HepG2 (cell line): ENCODE measurements around the gene ZNF71. TPM values are rescaled to one million over a fixed set of nuclear protein-coding genes. Genes with fewer than 3 reads are reported as not detected.

Experiments used
- ATAC-seq: fragments of 200-7000 bp; cut with Tn5 transposase; 3 replicates; pipeline ENCODE4 v1.9.1; 2020; ENCODE audit warnings: mild to moderate bottlenecking, moderate library complexity
- BruUV-seq: library from RNA; stranded (reverse); fragments of 400-500 nt; replicated peaks from 2 replicates; lab custom pipeline; 2021; lab: Mats Ljungman, UMichigan
- CTCF ChIA-PET: fragments of 300-600 bp; formaldehyde crosslinking; extraction: SDS; loops from one replicate; lab custom pipeline; 2021; ENCODE audit warnings: low total read pairs, inconsistent platforms, low intra/inter-chr PET ratio; lab: Yijun Ruan, JAX
- POLR2A ChIA-PET: fragments of 350-600 bp; sonication (Branson Sonifier 250); formaldehyde crosslinking; loops from one replicate; lab custom pipeline; 2020; ENCODE audit warnings: antibody characterized with exemption, inconsistent platforms; lab: Yijun Ruan, JAX
- DNase-seq: peaks from one replicate; pipeline ENCODE4 v3.0.0-alpha.2; 2015; ENCODE audit warnings: low spot score
- FAIRE-seq: peaks from 3 replicates; lab custom pipeline; 2011; peaks lifted over from hg19 to GRCh38; lab: Jason Lieb, UNC
- H2AFZ ChIP-seq: one replicate; pipeline ENCODE4 v1.6.1; 2011; ENCODE audit warnings: low read length, inconsistent platforms
- H3K27ac ChIP-seq: fragments of 300-600 bp; 3 replicates; pipeline ENCODE4 v1.8.0; 2011; ENCODE audit warnings: mixed run types, mild to moderate bottlenecking, mixed read lengths, low read length, inconsistent platforms; ENCODE audit not compliant: insufficient read depth; ENCODE audit errors: extremely low read length
- H3K27me3 ChIP-seq, 2 experiments: fragments of 200-600 bp in 1 of 2; 2 replicates in 1 of 2; 3 replicates in 1 of 2; pipeline versions ENCODE4 v1.6.0 to v1.8.0; 2011; ENCODE audit warnings: low read length in 2 of 2, mild to moderate bottlenecking in 2 of 2, moderate library complexity in 2 of 2, inconsistent platforms in 1 of 2; ENCODE audit not compliant: insufficient read depth in 2 of 2, control insufficient read depth in 1 of 2
- H3K36me3 ChIP-seq, 2 experiments: fragments of 200-600 bp in 1 of 2; replicated peaks in 1 of 2; 2 replicates in 1 of 2; 3 replicates in 1 of 2; pipeline versions ENCODE4 v1.5.1 to v1.8.0; 2011; ENCODE audit warnings: low read length in 2 of 2, inconsistent platforms in 1 of 2; ENCODE audit not compliant: insufficient read depth in 2 of 2, control insufficient read depth in 1 of 2
- H3K4me1 ChIP-seq: 2 replicates; pipeline ENCODE4 v1.5.1; 2012; ENCODE audit warnings: low read length, inconsistent platforms; ENCODE audit not compliant: insufficient read depth
- H3K4me2 ChIP-seq: 2 replicates; pipeline ENCODE4 v1.6.0; 2011; ENCODE audit warnings: low read depth, low read length, inconsistent platforms
- H3K4me3 ChIP-seq, 3 experiments: fragments of 200-600 bp in 1 of 3; sonication (generic), shearing (Covaris generic) in 1 of 3; replicated peaks in 1 of 3; 2 replicates each; pipeline ENCODE4 v1.5.1; 2011 to 2016; ENCODE audit warnings: low read length in 3 of 3, inconsistent platforms in 2 of 3, low read depth in 2 of 3, mild to moderate bottlenecking in 2 of 3, control low read depth in 1 of 3, mixed read lengths in 1 of 3; ENCODE audit not compliant: insufficient read depth in 1 of 3
- H3K79me2 ChIP-seq: one replicate; pipeline ENCODE4 v1.6.1; 2011; ENCODE audit warnings: low read length, inconsistent platforms; ENCODE audit not compliant: insufficient read depth
- H3K9ac ChIP-seq: 2 replicates; pipeline ENCODE4 v1.6.0; 2011; ENCODE audit warnings: mild to moderate bottlenecking, low read depth, low read length, inconsistent platforms; ENCODE audit not compliant: insufficient read depth
- H3K9me3 ChIP-seq: 2 replicates; pipeline ENCODE4 v1.5.1; 2012; ENCODE audit warnings: mild to moderate bottlenecking, low read length
- H4K20me1 ChIP-seq: 2 replicates; pipeline ENCODE4 v1.6.0; 2011; ENCODE audit warnings: inconsistent platforms, mild to moderate bottlenecking, low read length, moderate library complexity; ENCODE audit not compliant: insufficient read depth
- ARNT ChIP-seq: fragments of 450-650 bp; IDR thresholded peaks from 2 replicates; pipeline ENCODE4 v1.6.1; 2017
- BRD4 ChIP-seq: sonication (generic); formaldehyde crosslinking; IDR thresholded peaks from 2 replicates; pipeline ENCODE4 v1.4.0; 2020; ENCODE audit warnings: missing genetic modification reagents
- CREM ChIP-seq, 2 experiments: sonication (generic) in 1 of 2; formaldehyde crosslinking in 1 of 2; IDR thresholded peaks; 2 replicates each; pipeline versions ENCODE4 v1.4.0 to v1.6.1; 2016 to 2020; ENCODE audit warnings: antibody characterized with exemption in 1 of 2, mild to moderate bottlenecking in 1 of 2, missing genetic modification reagents in 1 of 2
- FOXJ3 ChIP-seq: sonication (generic); formaldehyde crosslinking; IDR thresholded peaks from 2 replicates; pipeline ENCODE4 v1.4.0; 2020; ENCODE audit warnings: missing genetic modification reagents, mild to moderate bottlenecking, borderline replicate concordance
- IKZF4 ChIP-seq: sonication (generic); formaldehyde crosslinking; IDR thresholded peaks from 2 replicates; pipeline ENCODE4 v1.5.1; 2020; ENCODE audit warnings: borderline replicate concordance, mild to moderate bottlenecking, low read depth, missing genetic modification reagents; ENCODE audit errors: not compliant biosample characterization
- MBNL3 ChIP-seq: fragments of 250-450 bp; sonication (Bioruptor Pico); conservative IDR thresholded peaks from 2 replicates; pipeline ENCODE4 v1.8.0; 2022; ENCODE audit warnings: mild to moderate bottlenecking, inconsistent platforms
- MNT ChIP-seq: fragments of 450-650 bp; IDR thresholded peaks from 2 replicates; pipeline ENCODE4 v1.6.1; 2016
- NKX3-1 ChIP-seq: sonication (generic); formaldehyde crosslinking; IDR thresholded peaks from 2 replicates; pipeline ENCODE4 v1.5.0; 2020; ENCODE audit warnings: missing genetic modification reagents
- PAWR ChIP-seq: sonication (generic); formaldehyde crosslinking; IDR thresholded peaks from 2 replicates; pipeline ENCODE4 v1.4.0; 2020; ENCODE audit warnings: missing genetic modification reagents, mild to moderate bottlenecking, borderline replicate concordance
- TCF7L2 ChIP-seq: IDR thresholded peaks from 2 replicates; pipeline ENCODE4 v1.6.1; 2011; ENCODE audit warnings: mild to moderate bottlenecking, low read depth, low read length, moderate library complexity
- U2AF2 ChIP-seq: fragments of 200-400 bp; formaldehyde crosslinking; IDR thresholded peaks from 2 replicates; pipeline ENCODE4 v1.6.1; 2017; ENCODE audit warnings: low read depth, mild to moderate bottlenecking, low read length
- ZBTB20 ChIP-seq: sonication (generic); formaldehyde crosslinking; IDR thresholded peaks from 2 replicates; pipeline ENCODE4 v1.8.1; 2023; ENCODE audit warnings: missing genetic modification reagents, low read depth, mild to moderate bottlenecking, borderline replicate concordance
- ZBTB3 ChIP-seq: sonication (generic); formaldehyde crosslinking; IDR thresholded peaks from 2 replicates; pipeline ENCODE4 v1.4.0; 2020; ENCODE audit warnings: low read depth, mild to moderate bottlenecking, moderate library complexity, missing genetic modification reagents, borderline replicate concordance
- ZFAT ChIP-seq: sonication (generic); formaldehyde crosslinking; conservative IDR thresholded peaks from 2 replicates; pipeline ENCODE4 v1.8.1; 2023; ENCODE audit warnings: missing genetic modification reagents, inconsistent platforms
- ZNF10 ChIP-seq: sonication (generic); formaldehyde crosslinking; IDR thresholded peaks from 2 replicates; pipeline ENCODE4 v1.4.0; 2020; ENCODE audit warnings: mild to moderate bottlenecking, low read depth, missing genetic modification reagents, borderline replicate concordance
- ZNF121 ChIP-seq: sonication (generic); formaldehyde crosslinking; IDR thresholded peaks from 2 replicates; pipeline ENCODE4 v1.5.0; 2020; ENCODE audit warnings: mild to moderate bottlenecking, missing genetic modification reagents
- ZNF572 ChIP-seq: sonication (generic); formaldehyde crosslinking; IDR thresholded peaks from 2 replicates; pipeline ENCODE4 v1.5.1; 2020; ENCODE audit warnings: mild to moderate bottlenecking, missing genetic modification reagents
- WGBS: methylation state at CpG from one replicate; pipeline ENCODE4 v1.1.6; 2017; ENCODE audit warnings: low lambda C conversion rate; 5-methylcytosine and 5-hydroxymethylcytosine counted together
- in situ Hi-C: cut with HindIII; loops from 2 replicates; pipeline ENCODE4 v1.10.0; 2017; ENCODE audit warnings: low pct_unique_long_range_greater_than_20kb; ENCODE audit not compliant: extremely low pct_ligation_motif_present
- intact Hi-C: fragments of 100-400 bp; cut with micrococcal nuclease; formaldehyde crosslinking; loops from one replicate; pipeline ENCODE4 v1.10.0; 2022; ENCODE audit not compliant: unreplicated experiment
- polyA plus RNA-seq, 8 experiments: library from polyadenylated mRNA; depleted of rRNA in 3 of 8; stranded (reverse) in 7 of 8; unstranded in 1 of 8; fragments of >200 nt; fragmentation: Illumina TruSeq in 4 of 8; extraction: Trizol in 4 of 8; gene quantifications; 2 replicates each; pipeline versions ENCODE4 v1.2.1 to v1.2.3, GENCODE V29; 2011 to 2016; ENCODE audit warnings: low read depth in 4 of 8, missing spikeins in 1 of 8, mixed read lengths in 1 of 8; ENCODE audit not compliant: insufficient read depth in 1 of 8
- total RNA-seq, 5 experiments: library from RNA; depleted of rRNA; stranded (reverse); fragments of >200 nt; fragmentation: Illumina TruSeq; extraction: Trizol; gene quantifications; 2 replicates each; pipeline ENCODE4 v1.2.3, GENCODE V29; 2016; ENCODE audit warnings: low read depth in 1 of 5
- TF ChIP-seq, protein P1 (sequence below): sonication (generic); formaldehyde crosslinking; IDR thresholded peaks from 2 replicates; pipeline ENCODE4 v1.4.0; 2020; ENCODE audit warnings: mild to moderate bottlenecking, low read depth, missing genetic modification reagents

ZNF71 gene
- total and polyA plus RNA-seq, 2 of the 13 experiments (the other 11 are each of a cell fraction or from before 2014, with no cell fraction given), result 2.2 to 4.4 TPM

DNA sequence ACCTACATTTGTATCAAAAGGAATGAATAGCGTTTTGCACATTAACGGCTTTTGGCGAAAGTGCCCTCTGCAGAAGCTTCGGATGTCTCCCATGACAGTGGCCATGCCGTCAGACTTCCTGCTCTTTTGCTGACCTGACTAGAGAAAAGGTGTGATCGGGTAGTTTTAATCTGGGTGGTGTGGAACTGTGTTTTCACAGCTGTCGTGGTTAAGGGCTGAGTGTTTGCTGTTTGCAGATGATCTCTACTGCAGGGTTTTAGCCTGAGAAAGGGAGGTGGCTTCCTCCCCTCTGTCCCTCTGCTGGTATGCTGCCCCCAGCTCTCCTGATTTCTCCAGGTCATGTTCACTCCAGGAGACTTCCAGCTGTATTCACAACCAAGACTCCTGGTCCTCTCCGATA is 22.4 kb downstream of the ZNF71 start:
- Histone ChIP-seq H3K27ac (no peak overlapping the region), H3K27me3 (no peaks in the 10 kb centered on the region), H3K36me3 (peaks cover 4 to 15% of the 10 kb centered on the region in 2 experiments; a peak in 2 of 5 replicates), H3K4me3 (no peak overlapping the region), H3K9ac (no peak overlapping the region), H4K20me1 (no peaks in the 10 kb centered on the region), H2AFZ (no peak overlapping the region), H3K79me2 (no peaks in the 10 kb centered on the region), H3K4me1 (no peaks in the 10 kb centered on the region), H3K9me3 (peaks cover 60% of the 10 kb centered on the region), H3K4me2 (no peak overlapping the region)
- ATAC-seq (no peak), FAIRE-seq (no peak), DNase-seq (no peak)
- WGBS, result 86% methylated on average over 8 of the region's 8 CpGs
- POLR2A ChIA-PET, result no interaction called here
- no TSS peak for BruUV-seq
- in situ Hi-C loops (no loop called here), intact Hi-C loops (no loop called here)
- CTCF ChIA-PET, result no interaction called here
- TF ChIP-seq ZNF121 (CRISPR knock-in tag) (no peak), NKX3-1 (CRISPR knock-in tag) (no peak), ZNF10 (CRISPR knock-in tag) (no peak), ZFAT (CRISPR knock-in tag) (no peak), CREM (IDR thresholded peaks at IDR 0.05) (no peak), CREM (CRISPR knock-in tag; IDR thresholded peaks at IDR 0.05) (no peak), FOXJ3 (CRISPR knock-in tag) (no peak), U2AF2 (no peak), BRD4 (CRISPR knock-in tag) (no peak), ARNT (no peak), ZNF572 (CRISPR knock-in tag) (no peak), MBNL3 (CRISPR knock-in tag) (no peak), IKZF4 (CRISPR knock-in tag) (no peak), ZBTB20 (CRISPR knock-in tag) (no peak), MNT (no peak), ZBTB3 (CRISPR knock-in tag) (no peak), PAWR (CRISPR knock-in tag) (no peak), TCF7L2 (no peak)
- TF ChIP-seq, protein P1, sequence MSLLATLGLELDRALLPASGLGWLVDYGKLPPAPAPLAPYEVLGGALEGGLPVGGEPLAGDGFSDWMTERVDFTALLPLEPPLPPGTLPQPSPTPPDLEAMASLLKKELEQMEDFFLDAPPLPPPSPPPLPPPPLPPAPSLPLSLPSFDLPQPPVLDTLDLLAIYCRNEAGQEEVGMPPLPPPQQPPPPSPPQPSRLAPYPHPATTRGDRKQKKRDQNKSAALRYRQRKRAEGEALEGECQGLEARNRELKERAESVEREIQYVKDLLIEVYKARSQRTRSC (CRISPR knock-in tag), result no peak
